Heart left ventricle (tissue), 16 donors: ENCODE measurements around the gene ECD. TPM values are rescaled to one million over a fixed set of nuclear protein-coding genes. Genes with fewer than 3 reads are reported as not detected.
"Not testable (repeated sequence)": the region's sequence is repeated elsewhere in the genome, so short reads cannot be mapped to it uniquely, and the experiment has no call there.

Source experiments
- ATAC-seq, 4 donors: fragments of 200-7000 bp; cut with Tn5 transposase; one replicate each; pipeline ENCODE4 v1.9.1; 2020 to 2022; ENCODE audit warnings: moderate library complexity in 4 of 4, mild to moderate bottlenecking in 3 of 4, moderate number of reproducible peaks in 1 of 4
- DNase-seq, 5 donors: peaks; one replicate each; pipeline ENCODE4 v3.0.0-alpha.2; 2020
- H3K27ac ChIP-seq, 12 donors: fragments of 200-600 bp; sonication (generic) in 4 of 12; one replicate each; pipeline versions ENCODE4 v1.5.0 to v1.8.0; 2016 to 2022; ENCODE audit warnings: mild to moderate bottlenecking in 2 of 12
- H3K27me3 ChIP-seq, 9 donors: fragments of 200-600 bp; sonication (generic) in 2 of 9; one replicate each; pipeline versions ENCODE4 v1.5.1 to v1.8.0; 2016 to 2022; ENCODE audit warnings: mild to moderate bottlenecking in 3 of 9
- H3K36me3 ChIP-seq, 9 donors: fragments of 200-600 bp; sonication (generic) in 2 of 9; one replicate each; pipeline versions ENCODE4 v1.5.0 to v1.8.0; 2018 to 2022; ENCODE audit warnings: mild to moderate bottlenecking in 2 of 9
- H3K4me1 ChIP-seq, 12 donors: fragments of 200-600 bp; sonication (generic) in 4 of 12; one replicate each; pipeline versions ENCODE4 v1.5.0 to v1.8.0; 2016 to 2022; ENCODE audit warnings: mild to moderate bottlenecking in 3 of 12
- H3K4me3 ChIP-seq, 12 donors: fragments of 200-600 bp; sonication (generic) in 4 of 12; one replicate each; pipeline versions ENCODE4 v1.5.0 to v1.8.0; 2017 to 2022; ENCODE audit warnings: mild to moderate bottlenecking in 9 of 12, moderate library complexity in 4 of 12
- H3K9me3 ChIP-seq, 12 donors: fragments of 200-600 bp; sonication (generic) in 4 of 12; one replicate each; pipeline versions ENCODE4 v1.5.0 to v1.8.0; 2016 to 2022; ENCODE audit warnings: mild to moderate bottlenecking in 1 of 12
- POLR2A ChIP-seq, 2 donors: fragments of 450-650 bp; IDR thresholded peaks; one replicate each; pipeline ENCODE4 v1.6.1; 2017; ENCODE audit warnings: antibody characterized with exemption in 2 of 2, mild to moderate bottlenecking in 2 of 2, moderate library complexity in 2 of 2
- WGBS, 4 donors: extraction: QIAGEN DNeasy Blood & Tissue Kit in 2 of 4; methylation state at CpG; one replicate each; pipeline versions ENCODE4 v1.1.5 to v1.1.7; 2013 to 2018; 5-methylcytosine and 5-hydroxymethylcytosine counted together
- intact Hi-C, 10 donors: fragments of 100-400 bp; cut with DNase I; formaldehyde crosslinking; loops; one replicate each; pipeline versions ENCODE4 v1.11.1 to v1.14.2; 2022
- polyA plus RNA-seq, 2 donors: library from polyadenylated mRNA; stranded (reverse); fragments of 200-250 nt; gene quantifications; one replicate each; pipeline ENCODE4 v1.2.3, GENCODE V29; 2013
- total RNA-seq, 9 donors: library from RNA; depleted of rRNA in 2 of 9; stranded (reverse); fragments of >200 nt in 2 of 9; fragmentation: NEBNext Ultra II Directional in 3 of 9; extraction: Animal tissue kit (Norgen Biotek cat#: 25700) in 3 of 9; gene quantifications; one replicate each; pipeline versions ENCODE4 v1.1.0 to v1.2.4, GENCODE V29; 2016 to 2023
- TF ChIP-seq, protein P1 (sequence below), 12 donors: fragments of 200-600 bp; sonication (generic) in 4 of 12; IDR thresholded peaks; one replicate each; pipeline versions ENCODE4 v1.5.0 to v1.8.0; 2018 to 2022; ENCODE audit warnings: antibody characterized with exemption in 12 of 12, mild to moderate bottlenecking in 5 of 12
- donor health status: ischemic (EF 13 %, LVEDD 7.1; RV severe dilation, severe dysfunction).
- donor health status: healthy with polysubstance abuse.
- donor health status: DM: no; HTN: yes; CAD: no.
- donor health status: DM: no; HTN: no; CAD: no.
- donor health status: ischemic (EF 25% LVEDD 6.9; RV normal size, moderate dysfunction).
- donor health status: ischemic (EF 25% LVEDD 5.7; RV mildly dilated, moderate dysfunction).
- donor health status: healthy.
- donor health status: DM: yes; HTN: yes; CAD: no.
- donor health status: ischemic (EF 35%, LVEDD 5.7; RV mildly dilated, moderate dysfunction).
- donor health status: nonischemic (EF 11% LVEDD 7.7; RV severe dilation, severe dysfunction).
- donor health status: DM: yes; HTN: yes; CAD: no.
- donor health status: PGD.
- donor health status: ischemic (EF 29% LVEDD 5.4; RV normal size, mild dysfunction).
- donor health status: nonischemic (EF 23%, LVEDD 6.1; RV moderate dilation, normal function).

Gene ECD
- total and polyA plus RNA-seq, 11 donors = 7.5 to 21.9 (median 17.9) TPM

DNA sequence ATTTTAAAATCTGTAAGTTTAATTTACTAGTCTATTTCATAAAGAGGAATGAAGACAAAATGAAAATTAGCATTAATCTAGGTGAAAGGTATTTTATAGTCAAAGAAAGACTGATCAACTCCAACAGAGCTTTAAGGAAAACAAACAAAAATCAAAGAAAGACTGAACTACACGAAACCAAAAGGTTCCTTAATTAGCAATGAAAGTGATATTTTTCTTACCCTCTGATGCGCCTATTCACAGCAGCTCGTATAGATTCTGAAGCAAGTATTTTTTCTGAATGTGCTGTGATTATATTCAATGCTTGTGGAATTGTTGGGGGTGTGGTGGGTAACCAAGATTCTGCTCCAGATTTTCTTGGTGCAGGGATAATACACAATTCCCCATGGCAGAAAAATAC lies 11.8 kb downstream of the ECD start:
- no peak overlapping the region for H3K4me3 ChIP-seq
- DNase-seq = no peak
- no peak for TF ChIP-seq POLR2A (IDR thresholded peaks at IDR 0.05)
- TF ChIP-seq, protein P1, sequence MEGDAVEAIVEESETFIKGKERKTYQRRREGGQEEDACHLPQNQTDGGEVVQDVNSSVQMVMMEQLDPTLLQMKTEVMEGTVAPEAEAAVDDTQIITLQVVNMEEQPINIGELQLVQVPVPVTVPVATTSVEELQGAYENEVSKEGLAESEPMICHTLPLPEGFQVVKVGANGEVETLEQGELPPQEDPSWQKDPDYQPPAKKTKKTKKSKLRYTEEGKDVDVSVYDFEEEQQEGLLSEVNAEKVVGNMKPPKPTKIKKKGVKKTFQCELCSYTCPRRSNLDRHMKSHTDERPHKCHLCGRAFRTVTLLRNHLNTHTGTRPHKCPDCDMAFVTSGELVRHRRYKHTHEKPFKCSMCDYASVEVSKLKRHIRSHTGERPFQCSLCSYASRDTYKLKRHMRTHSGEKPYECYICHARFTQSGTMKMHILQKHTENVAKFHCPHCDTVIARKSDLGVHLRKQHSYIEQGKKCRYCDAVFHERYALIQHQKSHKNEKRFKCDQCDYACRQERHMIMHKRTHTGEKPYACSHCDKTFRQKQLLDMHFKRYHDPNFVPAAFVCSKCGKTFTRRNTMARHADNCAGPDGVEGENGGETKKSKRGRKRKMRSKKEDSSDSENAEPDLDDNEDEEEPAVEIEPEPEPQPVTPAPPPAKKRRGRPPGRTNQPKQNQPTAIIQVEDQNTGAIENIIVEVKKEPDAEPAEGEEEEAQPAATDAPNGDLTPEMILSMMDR (IDR thresholded peaks at IDR 0.05) = no peak
- intact Hi-C loops = loop anchor here in 3 of 10 donors (5.0 kb wide), 1 partner anchor 59 kb away; the partner anchor contains the start of gene P4HA1 (in 3 of the 3)
- 91 to 97% (median 93%) methylated on average over 3 of the region's 3 CpGs for WGBS, 4 donors
- H3K9me3 ChIP-seq = no peaks in the 10 kb centered on the region
- peaks cover 0 to 5% (median 0%) of the 10 kb centered on the region in 12 donors for H3K4me1 ChIP-seq
- ATAC-seq = no peak
- H3K27me3 ChIP-seq = no peaks in the 10 kb centered on the region
- peaks cover 0 to 93% (median 86%) of the 10 kb centered on the region in 9 donors for H3K36me3 ChIP-seq
- H3K27ac ChIP-seq = no peak overlapping the region

DNA sequence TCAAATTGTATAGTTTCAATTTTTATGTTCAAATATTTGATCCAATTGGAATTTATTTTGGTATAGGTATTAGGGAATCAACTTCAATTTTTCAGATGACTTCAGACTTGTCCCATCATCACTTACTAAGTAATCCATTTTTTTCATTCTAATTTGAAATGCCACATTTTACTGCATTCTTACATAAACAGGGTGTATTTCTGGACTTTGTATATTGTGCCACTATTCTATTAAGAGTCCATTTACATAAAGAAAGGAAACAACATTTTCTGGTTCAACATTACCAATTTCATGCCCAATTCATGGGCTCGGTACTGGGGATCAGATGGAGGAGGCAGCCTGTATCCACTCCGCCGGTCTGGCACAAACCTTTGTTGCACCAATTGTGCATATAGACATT lies 15.8 kb downstream of the ECD start:
- no peak for ATAC-seq
- no peak overlapping the region for H3K27ac ChIP-seq
- DNase-seq = no peak
- H3K36me3 ChIP-seq = peaks cover 0 to 98% (median 88%) of the 10 kb centered on the region in 9 donors
- intact Hi-C loops = no loop called here
- H3K27me3 ChIP-seq = no peaks in the 10 kb centered on the region
- 97% methylated on average over 3 of the region's 3 CpGs for WGBS, 4 donors
- no peak for TF ChIP-seq POLR2A (IDR thresholded peaks at IDR 0.05)
- TF ChIP-seq, protein P1 (IDR thresholded peaks at IDR 0.05) = no peak
- H3K9me3 ChIP-seq = no peaks in the 10 kb centered on the region
- H3K4me1 ChIP-seq = no peaks in the 10 kb centered on the region
- no peak overlapping the region for H3K4me3 ChIP-seq

DNA sequence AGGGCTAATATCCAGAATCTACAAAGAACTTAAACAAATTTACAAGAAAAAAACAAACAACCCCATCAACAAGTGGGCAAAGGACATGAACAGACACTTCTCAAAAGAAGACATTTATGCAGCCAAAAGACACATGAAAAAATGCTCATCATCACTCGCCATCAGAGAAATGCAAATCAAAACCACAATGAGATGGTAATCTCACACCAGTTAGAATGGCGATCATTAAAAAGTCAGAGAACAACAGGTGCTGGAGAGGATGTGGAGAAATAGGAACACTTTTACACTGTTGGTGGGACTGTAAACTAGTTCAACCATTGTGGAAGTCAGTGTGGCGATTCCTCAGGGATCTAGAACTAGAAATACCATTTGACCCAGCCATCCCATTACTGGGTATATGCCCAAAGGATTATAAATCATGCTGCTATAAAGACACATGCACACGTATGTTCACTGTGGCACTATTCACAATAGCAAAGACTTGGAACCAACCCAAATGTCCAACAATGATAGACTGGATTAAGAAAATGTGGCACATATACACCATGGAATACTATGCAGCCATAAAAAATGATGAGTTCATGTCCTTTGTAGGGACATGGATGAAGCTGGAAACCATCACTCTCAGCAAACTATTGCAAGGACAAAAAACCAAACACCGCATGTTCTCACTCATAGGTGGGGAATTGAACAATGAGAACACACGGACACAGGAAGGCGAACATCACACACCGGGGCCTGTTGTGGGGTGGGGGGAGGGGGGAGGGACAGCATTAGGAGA lies 17.0 kb downstream of the ECD start:
- H3K4me1 ChIP-seq, DNase-seq, ATAC-seq, intact Hi-C loops, H3K4me3 ChIP-seq, H3K9me3 ChIP-seq, H3K27ac ChIP-seq, H3K27me3 ChIP-seq: not testable (repeated sequence)
- 77 to 98% (median 89%) methylated on average over 7 to 8 of the region's 8 CpGs for WGBS, 4 donors
- peaks cover 0 to 98% (median 88%) of the 10 kb centered on the region in 9 donors for H3K36me3 ChIP-seq

- no peak for DNase-seq
- no peaks in the 10 kb centered on the region for H3K4me1 ChIP-seq
- 86 to 91% (median 91%) methylated on average over 3 of the region's 3 CpGs for WGBS, 4 donors
- intact Hi-C loops = no loop called here
- no peaks in the 10 kb centered on the region for H3K9me3 ChIP-seq
- no peak overlapping the region for H3K4me3 ChIP-seq
- peaks cover 0 to 100% (median 99%) of the 10 kb centered on the region in 9 donors for H3K36me3 ChIP-seq
- no peak overlapping the region for H3K27ac ChIP-seq
- no peak for TF ChIP-seq POLR2A (IDR thresholded peaks at IDR 0.05)
- TF ChIP-seq, protein P1 (IDR thresholded peaks at IDR 0.05) = no peak
- no peak for ATAC-seq
- no peaks in the 10 kb centered on the region for H3K27me3 ChIP-seq
These were observed 26.2 kb downstream of the ECD start for GRCh38 chr10:73141603-73142002.
